Parathyroid adenoma (tissue), 2 donors: ENCODE data around the gene CAV3.
"Not testable (repeated sequence)": the region's sequence is repeated elsewhere in the genome, so short reads cannot be mapped to it uniquely, and the experiment has no call there.

Source experiments
- H2AFZ ChIP-seq: fragments of 300-600 bp; sonication (generic); one replicate; pipeline ENCODE4 v1.7.0; 2017; ENCODE audit warnings: antibody characterized with exemption, mild to moderate bottlenecking
- H3K27ac ChIP-seq: fragments of 300-600 bp; sonication (generic); one replicate; pipeline ENCODE4 v1.7.0; 2017
- H3K27me3 ChIP-seq: fragments of 300-600 bp; sonication (generic); one replicate; pipeline ENCODE4 v1.7.0; 2017; ENCODE audit warnings: low read length; ENCODE audit not compliant: control insufficient read depth, insufficient read depth
- H3K36me3 ChIP-seq: fragments of 300-600 bp; sonication (generic); one replicate; pipeline ENCODE4 v1.7.0; 2017; ENCODE audit warnings: low read length; ENCODE audit not compliant: control insufficient read depth, insufficient read depth
- H3K4me1 ChIP-seq: fragments of 300-600 bp; sonication (generic); one replicate; pipeline ENCODE4 v1.7.0; 2017; ENCODE audit warnings: control low read depth
- H3K4me2 ChIP-seq: fragments of 300-600 bp; sonication (generic); one replicate; pipeline ENCODE4 v1.7.0; 2017; ENCODE audit warnings: low read length
- H3K4me3 ChIP-seq: fragments of 300-600 bp; sonication (generic); one replicate; pipeline ENCODE4 v1.7.0; 2017; ENCODE audit warnings: low read depth, low read length
- H3K79me2 ChIP-seq: fragments of 300-600 bp; sonication (generic); one replicate; pipeline ENCODE4 v1.7.0; 2017; ENCODE audit warnings: control low read depth
- H3K9ac ChIP-seq: fragments of 300-600 bp; sonication (generic); one replicate; pipeline ENCODE4 v1.7.0; 2017; ENCODE audit warnings: mild to moderate bottlenecking
- H3K9me3 ChIP-seq: fragments of 300-600 bp; sonication (generic); one replicate; pipeline ENCODE4 v1.7.0; 2017; ENCODE audit warnings: low read length; ENCODE audit not compliant: control insufficient read depth
- CTCF ChIP-seq: fragments of 300-600 bp; sonication (generic); IDR thresholded peaks from one replicate; pipeline ENCODE4 v1.7.0; 2017; ENCODE audit warnings: antibody characterized with exemption, mild to moderate bottlenecking
- donor health status: primary hyperparathyroidism.

The CAV3 gene

GRCh38 chr3:8733332-8734094 is at the start of gene CAV3:
Gene CAV3 (plus strand): TSS chr3:8733802. CDS start chr3:8733877, 75 bp downstream.
- no peak within 1 kb of the TSS for H3K4me2 ChIP-seq
- no peak within 1 kb of the TSS for H3K9ac ChIP-seq
- no peak within 1 kb of the TSS for H2AFZ ChIP-seq
- no peaks in the 10 kb centered on the region for H3K9me3 ChIP-seq
- H3K4me3 ChIP-seq = no peak within 1 kb of the TSS
- H3K4me1 ChIP-seq = no peaks in the 10 kb centered on the region
- no peak for TF ChIP-seq CTCF
- no peak within 1 kb of the TSS for H3K27ac ChIP-seq
- H3K27me3 ChIP-seq = no peaks in the 10 kb centered on the region
- H3K36me3 ChIP-seq = no peaks in the 10 kb centered on the region
- H3K79me2 ChIP-seq = no peaks in the 10 kb centered on the region

GRCh38 chr3:8684992-8685391 is 48.6 kb upstream of the CAV3 start:
- H3K27me3 ChIP-seq, H3K79me2 ChIP-seq, H3K4me3 ChIP-seq, H3K36me3 ChIP-seq, H3K9ac ChIP-seq, H3K4me2 ChIP-seq, H3K27ac ChIP-seq, H2AFZ ChIP-seq, H3K9me3 ChIP-seq, H3K4me1 ChIP-seq: not testable (repeated sequence)

GRCh38 chr3:8691295-8691694 is 42.3 kb upstream of the CAV3 start:
- not testable (repeated sequence) for H2AFZ ChIP-seq, H3K36me3 ChIP-seq, H3K4me1 ChIP-seq, H3K4me2 ChIP-seq, H3K27me3 ChIP-seq, H3K4me3 ChIP-seq, H3K9me3 ChIP-seq, H3K79me2 ChIP-seq, H3K9ac ChIP-seq, H3K27ac ChIP-seq

- Histone ChIP-seq H3K4me2 (no peak overlapping the region), H3K79me2 (no peaks in the 10 kb centered on the region), H3K27ac (no peak overlapping the region), H3K4me3 (no peak overlapping the region), H3K4me1 (no peaks in the 10 kb centered on the region), H3K9me3 (no peaks in the 10 kb centered on the region), H3K36me3 (no peaks in the 10 kb centered on the region), H2AFZ (no peak overlapping the region), H3K9ac (no peak overlapping the region), H3K27me3 (no peaks in the 10 kb centered on the region)
- TF ChIP-seq CTCF = no peak
Observed at GRCh38 chr3:8702560-8702959, 31.0 kb upstream of the CAV3 start.

GRCh38 chr3:8705575-8705974 is 28.0 kb upstream of the CAV3 start:
- TF ChIP-seq CTCF = no peak
- no peaks in the 10 kb centered on the region for H3K9me3 ChIP-seq
- H3K4me1 ChIP-seq = no peaks in the 10 kb centered on the region

GRCh38 chr3:8709287-8709686 is 24.3 kb upstream of the CAV3 start:
- H3K27me3 ChIP-seq = no peaks in the 10 kb centered on the region

More at GRCh38 chr3:8705575-8705974, 28.0 kb upstream of the CAV3 start:
- H3K79me2 ChIP-seq = no peaks in the 10 kb centered on the region
- no peak overlapping the region for H3K9ac ChIP-seq
- H3K36me3 ChIP-seq = no peaks in the 10 kb centered on the region
- no peak overlapping the region for H3K4me2 ChIP-seq
- no peaks in the 10 kb centered on the region for H3K27me3 ChIP-seq
- H2AFZ ChIP-seq = no peak overlapping the region
- no peak overlapping the region for H3K4me3 ChIP-seq
- no peak overlapping the region for H3K27ac ChIP-seq

More at GRCh38 chr3:8709287-8709686, 24.3 kb upstream of the CAV3 start:
- no peak overlapping the region for H3K9ac ChIP-seq
- no peak overlapping the region for H3K27ac ChIP-seq
- H3K4me2 ChIP-seq = no peak overlapping the region
- H2AFZ ChIP-seq = no peak overlapping the region
- H3K4me1 ChIP-seq = no peaks in the 10 kb centered on the region
- H3K9me3 ChIP-seq = no peaks in the 10 kb centered on the region
- H3K4me3 ChIP-seq = no peak overlapping the region
- H3K36me3 ChIP-seq = no peaks in the 10 kb centered on the region
- TF ChIP-seq CTCF = no peak
- no peaks in the 10 kb centered on the region for H3K79me2 ChIP-seq
